NCI-H2196 (cell line): ENCODE results near the gene WDR7.

Source experiments
- DNase-seq: peaks from one replicate; lab custom pipeline; 2025; ENCODE audit not compliant: unreplicated experiment; lab: John Stamatoyannopoulos, UW

Gene WDR7

GRCh38 chr18:56873441-56874140 lies 222.4 kb downstream of the WDR7 start:
- DNase-seq = no peak

GRCh38 chr18:56878711-56879110 lies 227.6 kb downstream of the WDR7 start:
- no peak for DNase-seq

- no peak for DNase-seq
Observed at GRCh38 chr18:56884511-56884910, 233.4 kb downstream of the WDR7 start.

- DNase-seq = no peak
Observed at GRCh38 chr18:56888978-56889377, 237.8 kb downstream of the WDR7 start.

- DNase-seq = no peak
Observed at GRCh38 chr18:56889621-56890020, 238.5 kb downstream of the WDR7 start.

GRCh38 chr18:56890632-56891031 lies 239.5 kb downstream of the WDR7 start:
- no peak for DNase-seq

GRCh38 chr18:56891116-56891515 lies 240.0 kb downstream of the WDR7 start:
- DNase-seq = no peak

GRCh38 chr18:56891870-56892269 lies 240.7 kb downstream of the WDR7 start:
- DNase-seq = no peak

- no peak for DNase-seq
Observed at GRCh38 chr18:56897122-56897521, 246.0 kb downstream of the WDR7 start.

GRCh38 chr18:56899660-56900059 lies 248.5 kb downstream of the WDR7 start:
- DNase-seq = no peak

GRCh38 chr18:56900195-56901094 lies 249.3 kb downstream of the WDR7 start:
- no peak for DNase-seq

- no peak for DNase-seq
Observed at GRCh38 chr18:56901919-56902318, 250.8 kb downstream of the WDR7 start.

- DNase-seq = no peak
Observed at GRCh38 chr18:56902653-56903052, 251.5 kb downstream of the WDR7 start.

GRCh38 chr18:56903686-56904085 lies 252.5 kb downstream of the WDR7 start:
- no peak for DNase-seq

GRCh38 chr18:56907771-56908170 lies 256.6 kb downstream of the WDR7 start:
- DNase-seq = no peak

GRCh38 chr18:56910237-56910636 lies 259.1 kb downstream of the WDR7 start:
- no peak for DNase-seq

GRCh38 chr18:56910967-56911366 lies 259.8 kb downstream of the WDR7 start:
- no peak for DNase-seq

GRCh38 chr18:56913941-56914340 lies 262.8 kb downstream of the WDR7 start:
- no peak for DNase-seq

GRCh38 chr18:56919190-56919589 lies 268.0 kb downstream of the WDR7 start:
- no peak for DNase-seq

GRCh38 chr18:56921896-56922480 lies 270.8 kb downstream of the WDR7 start:
- DNase-seq = no peak

- DNase-seq = no peak
Observed at GRCh38 chr18:56926734-56927133, 275.6 kb downstream of the WDR7 start.

- DNase-seq = no peak
Observed at GRCh38 chr18:56927786-56928185, 276.6 kb downstream of the WDR7 start.
